ENCODE data around the gene KPNA6. TPM values are rescaled to one million over a fixed set of nuclear protein-coding genes. Genes with fewer than 3 reads are reported as not detected.

The KPNA6 gene
- total and polyA plus RNA-seq, 2 of the 13 experiments (the other 11 are each of a cell fraction or from before 2014, with no cell fraction given) = 22.0 to 47.5 TPM

DNA sequence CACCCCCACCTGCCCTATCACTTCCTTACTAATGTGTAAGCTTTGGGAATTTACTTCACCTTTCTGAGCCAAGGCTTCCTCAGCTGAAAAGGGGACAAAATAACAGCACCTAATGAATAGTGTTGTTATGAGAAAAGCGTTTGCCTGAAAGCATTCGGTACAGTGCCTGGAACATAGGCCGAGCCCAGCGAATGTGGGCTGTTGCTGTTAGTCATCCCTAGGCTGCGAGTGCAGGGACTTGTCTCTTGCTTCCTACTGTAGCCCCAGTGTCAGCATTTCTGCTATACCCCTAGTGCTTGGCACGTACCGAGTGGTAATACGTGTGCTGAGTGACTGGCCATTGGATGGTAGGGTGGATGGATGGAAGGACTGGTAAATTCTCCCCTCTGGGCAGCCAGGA, 16.7 kb upstream of the KPNA6 start (continued):
- TF ChIP-seq, protein P1, sequence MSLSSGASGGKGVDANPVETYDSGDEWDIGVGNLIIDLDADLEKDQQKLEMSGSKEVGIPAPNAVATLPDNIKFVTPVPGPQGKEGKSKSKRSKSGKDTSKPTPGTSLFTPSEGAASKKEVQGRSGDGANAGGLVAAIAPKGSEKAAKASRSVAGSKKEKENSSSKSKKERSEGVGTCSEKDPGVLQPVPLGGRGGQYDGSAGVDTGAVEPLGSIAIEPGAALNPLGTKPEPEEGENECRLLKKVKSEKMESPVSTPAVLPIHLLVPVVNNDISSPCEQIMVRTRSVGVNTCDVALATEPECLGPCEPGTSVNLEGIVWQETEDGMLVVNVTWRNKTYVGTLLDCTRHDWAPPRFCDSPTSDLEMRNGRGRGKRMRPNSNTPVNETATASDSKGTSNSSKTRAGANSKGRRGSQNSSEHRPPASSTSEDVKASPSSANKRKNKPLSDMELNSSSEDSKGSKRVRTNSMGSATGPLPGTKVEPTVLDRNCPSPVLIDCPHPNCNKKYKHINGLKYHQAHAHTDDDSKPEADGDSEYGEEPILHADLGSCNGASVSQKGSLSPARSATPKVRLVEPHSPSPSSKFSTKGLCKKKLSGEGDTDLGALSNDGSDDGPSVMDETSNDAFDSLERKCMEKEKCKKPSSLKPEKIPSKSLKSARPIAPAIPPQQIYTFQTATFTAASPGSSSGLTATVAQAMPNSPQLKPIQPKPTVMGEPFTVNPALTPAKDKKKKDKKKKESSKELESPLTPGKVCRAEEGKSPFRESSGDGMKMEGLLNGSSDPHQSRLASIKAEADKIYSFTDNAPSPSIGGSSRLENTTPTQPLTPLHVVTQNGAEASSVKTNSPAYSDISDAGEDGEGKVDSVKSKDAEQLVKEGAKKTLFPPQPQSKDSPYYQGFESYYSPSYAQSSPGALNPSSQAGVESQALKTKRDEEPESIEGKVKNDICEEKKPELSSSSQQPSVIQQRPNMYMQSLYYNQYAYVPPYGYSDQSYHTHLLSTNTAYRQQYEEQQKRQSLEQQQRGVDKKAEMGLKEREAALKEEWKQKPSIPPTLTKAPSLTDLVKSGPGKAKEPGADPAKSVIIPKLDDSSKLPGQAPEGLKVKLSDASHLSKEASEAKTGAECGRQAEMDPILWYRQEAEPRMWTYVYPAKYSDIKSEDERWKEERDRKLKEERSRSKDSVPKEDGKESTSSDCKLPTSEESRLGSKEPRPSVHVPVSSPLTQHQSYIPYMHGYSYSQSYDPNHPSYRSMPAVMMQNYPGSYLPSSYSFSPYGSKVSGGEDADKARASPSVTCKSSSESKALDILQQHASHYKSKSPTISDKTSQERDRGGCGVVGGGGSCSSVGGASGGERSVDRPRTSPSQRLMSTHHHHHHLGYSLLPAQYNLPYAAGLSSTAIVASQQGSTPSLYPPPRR (CRISPR knock-in tag; IDR thresholded peaks at IDR 0.05; ENCODE audit: borderline replicate concordance) = no peak
- TF ChIP-seq ZNF674 (CRISPR knock-in tag; IDR thresholded peaks at IDR 0.05; ENCODE audit: low read depth) = no peak
- no peak for TF ChIP-seq ZNF841 (CRISPR knock-in tag; IDR thresholded peaks at IDR 0.05; ENCODE audit: borderline replicate concordance)
- no peak for TF ChIP-seq DNMT1 (CRISPR knock-in tag; IDR thresholded peaks at IDR 0.05)
- TF ChIP-seq FOXP1 (IDR thresholded peaks at IDR 0.05) = no peak
- TF ChIP-seq FOXP1 (CRISPR knock-in tag; IDR thresholded peaks at IDR 0.05) = no peak
- TF ChIP-seq GABPA (IDR thresholded peaks at IDR 0.05; ENCODE audit: low read depth, low read length) = no peak
- TF ChIP-seq GABPA (CRISPR knock-in tag; IDR thresholded peaks at IDR 0.05; ENCODE audit: low read depth) = no peak
- TF ChIP-seq, protein P2, sequence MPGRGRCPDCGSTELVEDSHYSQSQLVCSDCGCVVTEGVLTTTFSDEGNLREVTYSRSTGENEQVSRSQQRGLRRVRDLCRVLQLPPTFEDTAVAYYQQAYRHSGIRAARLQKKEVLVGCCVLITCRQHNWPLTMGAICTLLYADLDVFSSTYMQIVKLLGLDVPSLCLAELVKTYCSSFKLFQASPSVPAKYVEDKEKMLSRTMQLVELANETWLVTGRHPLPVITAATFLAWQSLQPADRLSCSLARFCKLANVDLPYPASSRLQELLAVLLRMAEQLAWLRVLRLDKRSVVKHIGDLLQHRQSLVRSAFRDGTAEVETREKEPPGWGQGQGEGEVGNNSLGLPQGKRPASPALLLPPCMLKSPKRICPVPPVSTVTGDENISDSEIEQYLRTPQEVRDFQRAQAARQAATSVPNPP (CRISPR knock-in tag; IDR thresholded peaks at IDR 0.05) = no peak
- TF ChIP-seq ZMYM3 (CRISPR knock-in tag; IDR thresholded peaks at IDR 0.05) = no peak
